GM19372 (cell line): ENCODE results near the gene CACNA1S.

Experiments used
- ATAC-seq: cut with Tn5 transposase; IDR thresholded peaks from one replicate; pipeline ENCODE4 v1.9.1; 2021; ENCODE audit warnings: mild to moderate bottlenecking, low read depth, moderate library complexity; ENCODE audit not compliant: unreplicated experiment

Gene CACNA1S

GRCh38 chr1:201140941-201141260, 28.7 kb upstream of the CACNA1S start:
- no peak for ATAC-seq

- no peak for ATAC-seq
Measured at GRCh38 chr1:201140235-201140940, 28.2 kb upstream of the CACNA1S start.

- no peak for ATAC-seq
Measured at GRCh38 chr1:201139756-201140155, 27.5 kb upstream of the CACNA1S start.

GRCh38 chr1:201139306-201139705, 27.1 kb upstream of the CACNA1S start:
- no peak for ATAC-seq

- no peak for ATAC-seq
Measured at GRCh38 chr1:201138311-201138840, 26.1 kb upstream of the CACNA1S start.

GRCh38 chr1:201137579-201138310, 25.5 kb upstream of the CACNA1S start:
- ATAC-seq, result no peak

GRCh38 chr1:201137024-201137392, 24.8 kb upstream of the CACNA1S start:
- ATAC-seq, result no peak

- no peak for ATAC-seq
Measured at GRCh38 chr1:201136355-201137023, 24.3 kb upstream of the CACNA1S start.

GRCh38 chr1:201134405-201134804, 22.2 kb upstream of the CACNA1S start:
- ATAC-seq, result no peak

GRCh38 chr1:201131398-201131797, 19.2 kb upstream of the CACNA1S start:
- ATAC-seq, result no peak

GRCh38 chr1:201128962-201129361, 16.7 kb upstream of the CACNA1S start:
- ATAC-seq, result no peak

GRCh38 chr1:201128476-201128875, 16.2 kb upstream of the CACNA1S start:
- no peak for ATAC-seq

GRCh38 chr1:201127755-201128455, 15.7 kb upstream of the CACNA1S start:
- ATAC-seq, result no peak

- ATAC-seq, result no peak
Measured at GRCh38 chr1:201126832-201127754, 14.9 kb upstream of the CACNA1S start, which contains the start of gene ASCL5. Gene ASCL5, minus strand, starts transcription at chr1:201127184. Its CDS starts 11,812 bp downstream, at chr1:201115372.

GRCh38 chr1:201126463-201126831, 14.2 kb upstream of the CACNA1S start:
- ATAC-seq, result no peak

- ATAC-seq, result no peak
Measured at GRCh38 chr1:201125800-201126199, 13.6 kb upstream of the CACNA1S start.

- no peak for ATAC-seq
Measured at GRCh38 chr1:201125019-201125418, 12.8 kb upstream of the CACNA1S start.

- no peak for ATAC-seq
Measured at GRCh38 chr1:201123866-201124265, 11.6 kb upstream of the CACNA1S start.

GRCh38 chr1:201122321-201122957, 10.2 kb upstream of the CACNA1S start:
- no peak for ATAC-seq
